Umbilical cord (tissue), 2 donors: ENCODE data around the gene ZNF740. TPM values are rescaled to one million over a fixed set of nuclear protein-coding genes. Genes with fewer than 3 reads are reported as not detected.

Experiments used
- DNase-seq: peaks from one replicate; pipeline ENCODE4 v3.0.0-alpha.2; 2015; ENCODE audit warnings: low spot score
- total RNA-seq: library from RNA; depleted of rRNA; stranded (reverse); fragments of >200 nt; gene quantifications from one replicate; pipeline ENCODE4 v1.2.3, GENCODE V29; 2014; ENCODE audit warnings: low replicate concordance; ENCODE audit not compliant: insufficient read depth

Gene ZNF740
- total RNA-seq, 1 donor from 2014 or later = 14.9 TPM

DNA sequence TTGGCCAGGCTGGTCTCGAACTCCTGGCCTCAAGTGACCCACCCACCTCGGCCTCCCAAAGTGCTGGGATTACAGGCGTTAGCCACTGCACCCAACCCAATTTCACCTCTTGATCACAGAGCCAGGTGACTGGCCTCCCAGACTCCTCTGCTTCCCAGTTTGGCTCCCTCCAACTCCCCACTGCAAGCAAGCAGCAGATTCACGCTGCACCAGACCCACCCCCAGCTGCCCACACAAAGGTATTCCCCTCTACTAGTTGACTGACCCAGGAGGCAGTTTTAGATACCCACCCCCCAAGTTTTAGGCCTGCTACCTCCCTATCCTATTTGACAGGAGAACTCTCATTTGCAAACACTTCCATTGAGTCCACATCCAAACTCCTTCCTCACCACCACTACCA lies 46.3 kb downstream of the ZNF740 start:
- DNase-seq = no peak

DNA sequence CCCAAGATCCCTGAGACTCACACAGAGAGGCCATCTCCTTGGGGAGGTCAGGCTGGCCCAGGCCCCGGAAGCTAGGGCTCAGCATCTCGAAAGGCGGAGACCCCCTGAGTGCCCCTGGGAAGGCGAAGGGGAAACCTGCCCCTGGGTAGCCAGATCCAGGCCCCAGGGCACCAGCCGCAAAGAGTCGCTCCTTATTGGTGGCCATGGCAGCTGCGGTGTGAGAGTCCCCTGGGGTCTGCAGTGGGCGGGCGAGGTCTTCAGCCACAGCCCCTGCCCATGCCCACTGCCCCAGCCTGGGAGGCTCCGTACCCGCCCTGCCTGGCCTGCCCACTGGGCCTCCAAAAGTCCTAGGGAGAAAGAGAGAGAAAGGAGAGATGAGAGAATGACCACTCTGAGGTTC lies 46.8 kb downstream of the ZNF740 start:
- no peak for DNase-seq

DNA sequence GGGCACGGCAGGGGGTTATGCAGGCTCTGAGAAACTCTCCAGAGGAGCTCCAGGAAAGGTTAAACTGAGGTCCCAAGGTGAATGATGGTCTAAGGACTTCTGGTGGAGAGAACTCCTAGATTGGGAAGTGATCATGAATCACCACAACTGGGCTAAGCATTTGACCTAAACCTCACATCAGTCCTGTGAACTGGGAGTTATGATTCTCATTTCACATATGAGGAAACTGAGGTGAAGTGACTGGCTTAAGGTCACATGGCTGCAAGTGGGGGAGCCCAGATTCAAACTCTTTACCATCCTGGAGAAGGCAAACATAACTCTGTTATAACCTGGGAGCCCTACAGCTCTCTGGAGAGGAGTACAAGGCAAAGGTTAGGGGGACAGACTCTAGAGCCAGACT lies 47.3 kb downstream of the ZNF740 start:
- DNase-seq = no peak

DNA sequence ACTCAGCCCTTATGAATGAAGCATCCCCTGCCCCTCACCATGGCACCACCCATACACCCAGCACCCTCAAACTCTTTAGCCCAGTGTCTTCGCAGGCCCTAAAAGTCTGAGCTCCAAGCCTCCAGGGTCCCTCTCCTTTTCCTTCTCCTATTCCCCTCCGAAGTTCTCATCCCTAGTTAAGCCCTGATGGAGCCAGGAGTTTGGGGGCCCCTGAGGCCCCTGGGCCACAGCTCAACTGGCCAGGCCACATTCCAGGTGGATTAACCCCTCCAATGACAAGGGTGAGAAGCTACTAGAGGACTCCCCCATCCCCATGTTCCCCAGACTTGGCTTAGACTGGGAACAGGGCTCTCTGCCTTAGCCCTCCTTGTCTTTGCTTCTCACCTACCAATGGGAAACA lies 48.9 kb downstream of the ZNF740 start:
- DNase-seq = no peak

DNA sequence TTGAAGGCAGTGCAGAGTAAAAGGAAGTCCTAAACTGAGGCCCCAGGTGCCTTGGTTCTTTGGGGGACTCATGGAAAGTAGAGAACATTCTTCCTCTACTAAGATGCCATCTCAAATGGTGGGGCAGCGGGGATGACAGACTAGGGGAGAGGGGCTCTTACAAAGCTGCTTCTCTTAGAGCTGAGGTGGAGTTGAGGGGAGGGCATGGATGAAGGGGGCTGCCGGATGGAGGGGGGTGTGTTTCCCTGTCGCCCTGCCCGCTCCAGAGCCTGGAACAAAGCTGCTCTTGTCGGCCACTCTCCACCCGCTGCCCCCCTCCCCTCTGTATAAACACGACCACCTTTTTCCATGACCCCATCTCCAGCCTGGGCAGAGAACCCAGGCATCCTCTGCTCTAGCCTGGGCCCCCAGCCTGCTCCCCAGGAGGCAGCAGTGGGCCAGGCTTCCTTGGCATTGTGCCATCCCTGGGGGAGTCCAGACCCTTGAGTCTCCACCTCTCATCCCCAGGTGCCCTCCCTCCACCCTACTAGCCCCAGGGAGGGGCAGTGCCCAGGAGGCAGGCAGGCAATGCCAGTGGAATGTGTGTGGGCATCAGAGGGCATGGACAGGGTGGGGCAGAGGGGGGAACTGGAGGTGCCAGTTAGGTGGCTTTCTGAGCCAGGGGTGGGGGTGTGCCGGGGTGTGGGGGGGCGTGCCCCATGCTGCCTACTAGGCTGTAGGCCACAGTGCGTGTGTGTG lies 49.8 kb downstream of the ZNF740 start:
- no peak for DNase-seq

DNA sequence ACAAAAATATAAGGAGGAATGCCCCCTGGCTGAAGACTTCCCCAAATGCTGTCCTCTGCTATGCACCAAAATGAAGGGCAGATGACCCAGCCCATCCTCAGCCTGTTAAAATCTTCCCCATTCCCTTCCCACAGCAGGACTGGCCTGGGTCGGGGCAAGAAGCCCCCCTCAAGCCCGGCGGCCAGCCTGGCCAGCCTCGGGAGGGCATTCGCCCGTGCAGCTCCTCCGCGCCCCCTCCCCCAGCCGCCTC lies 51.1 kb downstream of the ZNF740 start:
- DNase-seq = no peak

DNA sequence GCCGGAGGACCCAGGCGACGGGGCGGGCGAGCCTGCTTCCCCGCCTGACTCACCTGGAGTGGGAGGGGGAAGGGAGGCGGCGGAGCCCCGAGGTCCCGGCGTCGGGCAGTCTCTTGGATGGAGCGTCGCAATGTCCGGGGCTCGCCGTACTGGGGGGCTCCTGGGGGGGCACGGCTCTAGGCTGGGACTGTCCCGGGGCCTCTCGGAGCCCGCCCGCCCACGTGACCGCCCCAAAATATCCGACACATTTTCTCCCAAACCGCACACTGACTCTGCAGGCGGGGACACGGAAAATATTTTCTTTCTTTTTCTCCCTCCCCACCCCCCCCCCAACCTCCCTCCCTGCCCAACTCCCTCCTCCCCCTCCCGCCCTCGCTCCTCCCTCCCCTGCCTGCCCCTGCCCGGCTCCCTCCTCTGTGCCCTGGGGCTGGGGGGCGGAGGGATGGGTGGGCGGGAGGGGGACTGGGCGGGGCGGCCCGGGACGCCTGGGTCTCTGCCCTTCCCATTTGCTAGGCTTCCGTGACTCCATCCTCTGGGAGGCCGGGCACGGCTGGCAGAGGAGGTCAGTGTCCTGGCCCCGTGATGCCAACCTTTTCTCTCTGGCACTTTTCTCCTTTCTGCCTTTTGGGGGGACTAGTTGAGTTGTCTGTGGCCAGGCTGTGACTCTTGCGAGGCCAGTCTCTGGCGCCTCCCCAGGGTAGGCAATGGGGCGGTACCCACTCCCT lies 51.6 kb downstream of the ZNF740 start, which contains the start of gene RARG:
Gene RARG (minus strand): TSS at position 289 of the 725 bp plus-strand sequence. CDS start 4,664 bp downstream, outside the sequence.
- peak; percentile 75 for DNase-seq

DNA sequence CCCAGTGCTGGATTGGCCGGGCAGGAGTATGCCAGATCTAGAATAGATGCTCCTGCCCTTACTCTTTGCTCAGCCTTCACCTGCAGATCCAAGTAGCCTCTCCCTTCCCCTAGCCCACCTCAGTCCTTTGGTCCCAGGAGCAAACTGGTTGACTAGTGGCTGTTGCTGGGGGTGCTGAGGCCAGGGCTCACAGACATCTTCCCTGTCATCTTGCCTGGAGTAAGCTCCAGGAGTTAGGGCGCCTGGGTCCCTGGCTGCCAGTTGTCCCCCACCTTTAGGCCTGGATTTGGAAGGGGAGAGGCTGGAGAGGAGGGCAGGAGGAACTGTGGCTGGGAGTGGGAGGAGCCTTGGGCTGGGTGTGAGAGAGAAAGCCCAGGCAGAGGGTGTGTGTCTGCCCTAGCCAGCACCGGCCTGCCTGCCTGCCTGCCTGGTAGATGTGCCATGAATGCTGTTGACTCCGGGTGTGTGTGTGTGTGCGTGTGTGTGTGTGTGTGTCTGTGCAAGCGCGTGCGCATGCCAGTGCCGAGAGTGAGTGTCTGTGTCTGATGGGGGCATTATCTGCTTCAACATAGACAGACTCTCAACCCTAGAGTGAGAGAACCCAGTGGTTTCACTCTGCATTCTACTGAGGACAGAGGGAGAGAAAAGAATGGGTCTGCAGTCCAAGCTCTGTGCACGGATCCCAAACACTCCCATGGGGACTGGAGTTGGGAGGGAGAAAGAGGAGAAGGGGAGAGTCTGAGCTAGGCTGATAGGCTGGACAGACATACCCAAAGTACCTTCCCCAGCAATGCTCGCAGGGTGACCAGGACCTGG lies 52.3 kb downstream of the ZNF740 start:
- DNase-seq = peak; percentile 83

DNA sequence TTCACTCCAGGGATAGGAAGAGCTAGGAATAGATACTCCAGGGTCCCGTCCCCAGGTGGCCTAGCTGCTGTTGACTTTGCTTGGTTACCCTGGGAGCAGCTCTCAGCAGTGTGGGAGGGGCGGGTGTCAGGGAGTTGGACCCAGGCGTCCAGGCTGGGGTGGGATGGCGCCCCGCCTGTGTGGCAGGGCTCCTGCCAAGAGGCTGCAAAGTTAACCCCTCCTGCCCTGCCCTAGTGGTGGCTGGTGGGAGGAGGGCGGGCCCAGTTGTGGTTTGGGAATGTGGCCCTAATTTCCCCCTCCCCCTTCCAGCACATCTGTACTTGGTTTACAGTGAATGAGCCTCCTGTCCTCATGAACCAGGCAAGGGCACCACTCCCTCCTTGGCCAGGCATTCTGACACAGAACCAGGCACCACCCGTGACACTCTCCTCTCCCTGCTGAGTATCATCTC lies 53.2 kb downstream of the ZNF740 start:
- DNase-seq = no peak

DNA sequence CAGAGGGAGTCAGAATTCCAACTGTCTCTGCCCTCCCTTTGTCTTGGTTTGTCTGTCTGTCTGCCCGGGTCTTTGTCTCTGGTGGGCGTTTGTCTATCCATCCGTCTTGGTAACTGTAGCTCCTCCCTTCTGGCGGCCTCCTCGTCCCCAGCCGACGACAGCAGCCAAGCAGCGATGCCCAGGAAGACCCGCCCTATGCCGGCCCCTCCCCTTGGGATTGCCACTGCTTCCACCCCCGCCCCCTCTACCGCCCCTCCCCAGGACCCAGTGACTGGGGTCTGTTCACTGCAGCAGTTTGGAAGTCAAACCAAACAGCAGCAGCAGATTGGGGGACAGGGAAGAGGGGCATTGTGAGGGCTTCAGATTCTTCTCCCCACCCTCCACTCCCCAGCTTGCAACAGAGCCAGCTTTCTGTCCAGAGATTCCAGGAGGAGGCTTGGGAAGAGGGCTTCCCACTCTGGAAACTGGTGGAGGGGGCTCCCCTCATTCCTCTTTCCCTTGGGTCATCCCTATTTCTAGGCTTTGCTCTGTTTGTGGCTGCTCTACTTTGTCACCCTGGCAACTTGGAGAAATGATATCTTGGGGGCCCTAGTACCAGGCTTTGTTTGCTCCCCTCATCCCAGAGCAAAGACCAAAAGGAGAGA lies 53.9 kb downstream of the ZNF740 start:
- peak; percentile 64 for DNase-seq

DNA sequence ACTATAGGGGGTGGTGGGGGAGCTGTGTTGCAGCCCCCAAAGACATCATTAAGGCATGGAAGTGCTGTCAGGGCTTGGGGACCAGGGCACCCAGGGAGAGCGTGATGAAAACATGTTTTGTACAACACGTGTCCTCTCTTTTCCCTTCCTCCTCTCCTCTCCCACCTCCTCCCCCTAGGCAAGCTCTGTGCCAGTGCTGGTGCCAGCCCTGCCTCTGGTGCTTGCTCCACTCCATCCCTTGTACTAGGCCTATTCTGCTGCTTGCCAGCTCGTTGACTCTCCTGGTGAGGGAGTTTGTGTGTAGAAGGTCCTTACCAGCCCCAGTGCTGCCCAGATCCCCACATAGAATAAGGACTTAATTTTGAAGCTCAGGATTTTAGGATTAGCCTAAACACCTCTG lies 54.6 kb downstream of the ZNF740 start:
- DNase-seq = no peak

DNA sequence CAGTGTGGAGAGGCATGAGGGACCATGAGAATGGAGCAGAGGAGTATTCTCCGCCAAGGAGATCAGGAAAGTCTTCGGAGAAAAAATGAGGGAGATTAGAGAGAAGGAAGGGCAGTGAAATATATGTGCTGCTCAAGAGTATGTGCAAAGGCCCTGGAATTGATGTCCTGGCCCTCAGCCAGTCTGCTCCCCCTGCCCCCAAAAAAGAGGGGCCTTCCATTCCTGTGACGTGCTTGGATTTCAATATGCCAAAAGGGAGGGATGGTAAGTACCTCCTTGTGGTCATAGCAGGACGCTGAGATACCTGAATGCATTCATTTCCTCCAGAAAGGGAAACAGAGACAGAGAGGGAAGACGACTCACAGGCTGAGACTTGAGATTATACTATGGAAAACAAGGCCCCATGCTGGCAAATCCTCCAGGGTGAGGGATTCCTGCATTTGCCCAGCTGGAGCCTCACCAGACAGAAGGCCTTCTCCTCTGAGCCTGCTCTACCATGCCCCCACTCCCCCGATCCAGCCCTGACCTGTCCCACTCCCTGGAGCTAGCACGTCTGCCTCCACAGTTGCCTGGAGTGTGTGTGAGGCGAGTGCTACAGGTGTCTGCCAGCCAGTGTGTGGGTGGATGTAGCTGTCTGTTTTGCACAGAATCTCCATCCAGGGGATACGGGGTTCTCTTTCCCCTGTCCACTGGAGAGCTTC lies 55.4 kb downstream of the ZNF740 start:
- DNase-seq = no peak

DNA sequence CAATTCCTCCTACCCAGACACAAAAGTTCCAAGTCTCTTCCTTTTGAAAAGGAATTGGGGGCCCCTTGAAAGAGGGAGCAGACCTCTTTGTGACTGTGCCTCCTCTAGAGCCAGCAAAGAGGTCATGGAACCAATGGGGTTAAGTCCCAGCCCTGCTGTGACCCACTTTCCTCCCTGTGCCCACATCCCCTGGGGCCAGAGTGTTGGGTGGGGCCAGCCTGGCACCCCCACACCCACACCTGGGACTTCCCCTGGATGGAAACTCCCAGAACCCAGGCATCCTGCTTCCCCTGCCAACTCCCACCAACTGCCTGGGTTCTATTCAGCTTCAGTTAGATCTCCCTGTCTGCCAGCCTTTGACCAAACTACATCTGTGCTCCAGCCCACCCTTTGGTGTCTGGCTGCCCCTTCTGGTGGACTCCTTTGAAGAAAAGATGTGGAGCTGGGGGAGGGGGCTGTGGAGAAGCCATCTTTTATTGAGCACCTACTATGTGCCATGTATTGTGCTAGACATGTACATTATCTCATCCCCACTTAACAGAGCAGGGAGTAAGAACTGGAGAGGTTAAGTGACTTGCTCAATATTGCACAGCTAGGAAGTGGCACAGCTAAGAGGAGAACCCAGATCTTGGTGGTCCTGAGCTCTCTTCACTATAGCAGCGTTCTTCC lies 56.1 kb downstream of the ZNF740 start:
- no peak for DNase-seq

DNA sequence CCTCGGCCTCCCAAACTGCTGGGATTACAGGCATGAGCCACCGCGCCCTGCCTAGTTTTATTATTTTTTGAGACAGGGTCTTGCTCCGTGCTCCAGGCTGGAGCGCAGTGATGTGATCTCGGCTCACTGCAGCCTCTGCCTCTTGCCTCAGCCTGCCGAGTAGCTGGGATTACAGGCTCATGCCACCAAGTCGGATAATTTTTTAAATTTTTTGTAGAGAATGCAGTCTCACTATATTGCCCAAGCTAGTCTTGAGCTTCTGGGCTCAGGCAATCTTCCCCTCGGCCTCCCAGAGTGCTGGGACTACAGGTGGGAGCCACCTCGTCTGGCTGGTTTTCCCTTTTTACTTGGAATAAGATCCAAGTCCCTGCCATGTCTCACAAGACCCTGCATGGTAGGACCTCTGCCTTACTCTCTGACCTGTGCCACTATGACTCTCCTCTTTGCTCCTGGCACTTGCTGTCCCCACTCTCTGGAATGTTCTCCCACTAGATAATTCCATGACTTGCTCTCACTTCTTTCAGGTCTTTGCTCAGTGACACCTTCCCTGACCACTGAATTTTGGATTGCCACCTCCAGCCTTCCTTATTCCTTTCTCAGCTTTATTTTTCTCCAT lies 59.2 kb downstream of the ZNF740 start:
- DNase-seq = no peak

DNA sequence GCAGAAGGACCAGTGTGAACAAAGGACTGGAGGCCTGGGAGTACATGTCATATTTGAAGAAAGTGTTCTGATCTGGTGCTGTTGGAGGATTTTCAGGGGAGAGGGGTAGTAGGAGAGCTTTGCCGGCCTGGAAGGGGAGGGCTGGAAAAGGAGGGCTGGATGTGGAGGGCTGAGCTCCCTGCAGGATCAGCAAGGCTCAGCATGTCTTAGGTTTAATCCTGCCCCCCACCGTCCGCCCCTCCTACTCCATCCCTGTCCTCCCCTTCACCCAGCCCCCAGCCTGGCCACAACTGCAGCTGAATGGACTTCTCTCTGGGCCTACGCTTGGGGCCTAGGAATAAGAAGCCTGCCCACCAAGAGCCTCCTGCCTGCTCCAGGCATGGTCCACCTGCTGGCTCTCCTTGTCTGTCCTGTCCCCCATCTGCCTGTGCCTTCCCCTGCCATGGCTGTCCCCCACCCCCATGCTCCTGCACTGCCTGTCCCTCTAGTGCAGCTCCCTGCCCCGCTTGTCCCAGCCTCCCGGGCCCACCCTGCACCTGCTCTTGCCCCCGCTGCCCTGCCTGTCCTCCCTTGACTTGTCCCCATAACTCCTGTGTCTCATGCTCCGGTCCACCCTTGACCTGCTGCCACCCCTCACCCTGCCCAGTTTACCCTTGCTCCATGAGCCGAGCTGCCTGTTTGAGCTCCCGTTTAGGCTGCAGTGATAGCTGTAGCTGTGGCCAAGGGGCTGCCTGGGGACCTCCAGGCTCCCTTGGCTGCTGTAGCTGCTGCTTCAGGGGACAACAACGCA lies 61.3 kb downstream of the ZNF740 start:
- peak; percentile 80 for DNase-seq

DNA sequence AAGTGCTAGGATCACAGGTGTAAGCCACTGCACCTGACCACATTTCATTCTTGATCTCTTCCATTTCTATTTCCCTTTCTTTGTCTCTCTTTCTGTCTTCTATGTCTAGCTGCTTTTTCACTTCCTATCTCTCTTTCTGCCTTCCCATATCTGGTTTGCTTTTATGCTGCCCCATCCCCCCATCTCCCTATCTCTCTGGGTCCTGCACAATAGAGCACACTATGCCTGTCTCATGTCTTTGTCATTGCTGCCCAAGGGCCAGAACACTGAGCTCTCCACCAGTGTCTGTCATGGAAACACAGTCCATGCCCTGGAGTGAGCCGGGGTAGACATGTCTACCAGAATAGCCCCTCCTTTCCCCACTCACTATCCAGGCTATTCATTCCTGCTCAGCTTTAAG lies 63.8 kb downstream of the ZNF740 start:
- no peak for DNase-seq
